SK-N-SH (cell line): ENCODE results near the gene ISCA1. TPM values are rescaled to one million over a fixed set of nuclear protein-coding genes. Genes with fewer than 3 reads are reported as not detected.

Source experiments
- CTCF ChIA-PET: fragments of 300-600, 350-600 bp; formaldehyde crosslinking; extraction: SDS; loops from one replicate; lab custom pipeline; 2021; lab: Yijun Ruan, JAX
- POLR2A ChIA-PET: fragments of 350-600 bp; sonication (Branson Sonifier 250); formaldehyde crosslinking; extraction: SDS; loops from one replicate; lab custom pipeline; 2020; ENCODE audit warnings: antibody characterized with exemption, inconsistent platforms; lab: Yijun Ruan, JAX
- DNase-seq: peaks from one replicate; pipeline ENCODE4 v3.0.0; 2012
- H2AFZ ChIP-seq: fragments of 200-600 bp; sonication (generic); 2 replicates; pipeline ENCODE4 v1.8.1; 2016; ENCODE audit warnings: antibody characterized with exemption, mild to moderate bottlenecking, low read depth
- H3F3A ChIP-seq: fragments of 200-600 bp; sonication (generic); replicated peaks from 2 replicates; pipeline ENCODE3; 2016; ENCODE audit warnings: antibody characterized with exemption, mild to moderate bottlenecking; ENCODE audit not compliant: insufficient read depth
- H3K27ac ChIP-seq, 2 experiments: fragments of 200-500 bp in 1 of 2; fragments of 200-600 bp in 1 of 2; sonication (Bioruptor generic) in 1 of 2; sonication (generic), shearing (Covaris generic) in 1 of 2; 2 replicates each; pipeline versions ENCODE4 v1.5.1 to v1.6.1; 2014 to 2016; ENCODE audit warnings: low read depth in 2 of 2, inconsistent platforms in 1 of 2, low read length in 1 of 2, mild to moderate bottlenecking in 1 of 2, mixed read lengths in 1 of 2
- H3K27me3 ChIP-seq: fragments of 200-600 bp; sonication (generic), shearing (Covaris generic); 2 replicates; pipeline ENCODE4 v1.6.1; 2016; ENCODE audit warnings: mixed run types; ENCODE audit not compliant: insufficient read depth
- H3K36me3 ChIP-seq, 2 experiments: fragments of 200-500 bp in 1 of 2; fragments of 200-600 bp in 1 of 2; sonication (Bioruptor generic) in 1 of 2; sonication (generic) in 1 of 2; replicated peaks in 1 of 2; 2 replicates each; pipeline versions ENCODE3 to v1.5.1; 2014 to 2016; ENCODE audit warnings: low read length in 1 of 2, mild to moderate bottlenecking in 1 of 2; ENCODE audit not compliant: insufficient read depth in 2 of 2, control insufficient read depth in 1 of 2
- H3K4me1 ChIP-seq, 2 experiments: fragments of 200-500 bp in 1 of 2; fragments of 200-600 bp in 1 of 2; sonication (Bioruptor generic) in 1 of 2; sonication (generic), shearing (Covaris generic) in 1 of 2; 2 replicates each; pipeline versions ENCODE4 v1.5.1 to v1.6.1; 2014 to 2016; ENCODE audit warnings: low read depth in 1 of 2, low read length in 1 of 2, mixed run types in 1 of 2; ENCODE audit not compliant: insufficient read depth in 2 of 2, control insufficient read depth in 1 of 2
- H3K4me2 ChIP-seq: fragments of 200-600 bp; sonication (generic), shearing (Covaris generic); 2 replicates; pipeline ENCODE4 v1.6.1; 2017; ENCODE audit warnings: mixed run types
- H3K4me3 ChIP-seq, 2 experiments: fragments of 200-500 bp in 1 of 2; fragments of 200-600 bp in 1 of 2; sonication (Bioruptor generic) in 1 of 2; sonication (generic), shearing (Covaris generic) in 1 of 2; 2 replicates each; pipeline versions ENCODE4 v1.5.1 to v1.8.1; 2014 to 2016; ENCODE audit warnings: low read depth in 2 of 2, inconsistent platforms in 1 of 2, low read length in 1 of 2, mild to moderate bottlenecking in 1 of 2, mixed read lengths in 1 of 2, moderate library complexity in 1 of 2
- H3K79me2 ChIP-seq: fragments of 200-600 bp; sonication (generic); 2 replicates; pipeline ENCODE4 v1.8.1; 2017; ENCODE audit warnings: mild to moderate bottlenecking; ENCODE audit not compliant: insufficient read depth
- H3K9ac ChIP-seq: fragments of 200-600 bp; sonication (generic); 2 replicates; pipeline ENCODE4 v1.6.1; 2017; ENCODE audit warnings: mixed run types
- H3K9me2 ChIP-seq: fragments of 200-600 bp; sonication (generic); 2 replicates; pipeline ENCODE4 v1.6.1; 2017; ENCODE audit warnings: mixed run types
- H3K9me3 ChIP-seq: fragments of 200-600 bp; sonication (generic); 2 replicates; pipeline ENCODE4 v1.6.1; 2017; ENCODE audit warnings: mixed run types, mild to moderate bottlenecking, moderate library complexity
- H4K20me1 ChIP-seq: fragments of 200-600 bp; sonication (generic); 2 replicates; pipeline ENCODE4 v1.6.1; 2017; ENCODE audit warnings: mild to moderate bottlenecking, mixed run types; ENCODE audit not compliant: insufficient read depth
- CHD2 ChIP-seq: fragments of 150-350 bp; IDR thresholded peaks from 2 replicates; pipeline ENCODE4 v1.6.1; 2018; ENCODE audit warnings: low read length; ENCODE audit not compliant: partially characterized antibody
- ELF1 ChIP-seq: IDR thresholded peaks from 2 replicates; pipeline ENCODE4 v1.4.0; 2012
- EZH2phosphoT487 ChIP-seq: fragments of 200-600 bp; sonication (generic); IDR thresholded peaks from 2 replicates; pipeline ENCODE4 v1.6.1; 2017; ENCODE audit warnings: low read depth, mixed run types, mild to moderate bottlenecking, antibody characterized with exemption, moderate library complexity, borderline replicate concordance
- FOXM1 ChIP-seq: IDR thresholded peaks from 2 replicates; pipeline ENCODE4 v1.4.0; 2012; ENCODE audit warnings: low read depth, mild to moderate bottlenecking
- MEF2A ChIP-seq: IDR thresholded peaks from 2 replicates; pipeline ENCODE4 v1.4.0; 2012; ENCODE audit warnings: low read depth, borderline replicate concordance
- MXI1 ChIP-seq: IDR thresholded peaks from 2 replicates; pipeline ENCODE4 v1.6.1; 2012; ENCODE audit warnings: mild to moderate bottlenecking, low read depth, low read length, improper control_type of control experiment
- NRF1 ChIP-seq: IDR thresholded peaks from 2 replicates; pipeline ENCODE4 v1.6.1; 2012; ENCODE audit warnings: low read depth, mild to moderate bottlenecking, low read length
- RAD21 ChIP-seq: IDR thresholded peaks from 2 replicates; pipeline ENCODE4 v1.6.1; 2012; ENCODE audit warnings: mild to moderate bottlenecking, low read length
- RCOR1 ChIP-seq: fragments of 150-350 bp; IDR thresholded peaks from 2 replicates; pipeline ENCODE4 v1.6.1; 2017; ENCODE audit warnings: antibody characterized with exemption, low read length
- REST ChIP-seq: IDR thresholded peaks from 2 replicates; pipeline ENCODE4 v1.6.1; 2012; ENCODE audit warnings: mild to moderate bottlenecking, low read depth, low read length, moderate library complexity
- TAF1 ChIP-seq: IDR thresholded peaks from 2 replicates; pipeline ENCODE4 v1.6.1; 2012; ENCODE audit warnings: low read depth, mild to moderate bottlenecking, low read length, moderate library complexity, borderline replicate concordance
- YY1 ChIP-seq: IDR thresholded peaks from 2 replicates; pipeline ENCODE4 v1.4.0; 2012; ENCODE audit warnings: low read depth, mild to moderate bottlenecking
- WGBS: methylation state at CpG from one replicate; pipeline ENCODE4 v1.1.6; 2017; ENCODE audit warnings: low lambda C conversion rate; 5-methylcytosine and 5-hydroxymethylcytosine counted together
- polyA plus RNA-seq, 3 experiments: library from polyadenylated mRNA; depleted of rRNA; stranded (reverse); fragments of >200 nt; gene quantifications; 2 replicates each; pipeline ENCODE4 v1.2.3, GENCODE V29; 2012
- TF ChIP-seq, protein P1 (sequence below): fragments of 200-600 bp; sonication (generic); IDR thresholded peaks from 2 replicates; pipeline ENCODE4 v1.6.1; 2017; ENCODE audit warnings: antibody characterized with exemption, mild to moderate bottlenecking, moderate library complexity
- TF ChIP-seq, protein P2 (sequence below): IDR thresholded peaks from 2 replicates; pipeline ENCODE4 v1.4.0; 2012; ENCODE audit warnings: low read depth, borderline replicate concordance

ISCA1 gene
- polyA plus RNA-seq, 1 of the 3 experiments (the other 2 are of a cell fraction), result 10.9 TPM

- Histone ChIP-seq H3K27ac (no peak overlapping the region), H3K36me3 (peaks cover 69 to 75% of the 10 kb centered on the region in 2 experiments), H3K4me1 (no peaks in the 10 kb centered on the region), H3K4me2 (no peak overlapping the region), H2AFZ (no peak overlapping the region), H3K27me3 (no peaks in the 10 kb centered on the region), H3K4me3 (no peak overlapping the region), H3K9me3 (no peaks in the 10 kb centered on the region), H4K20me1 (no peaks in the 10 kb centered on the region), H3F3A (peaks cover 3% of the 10 kb centered on the region), H3K9me2 (no peaks in the 10 kb centered on the region), H3K79me2 (no peaks in the 10 kb centered on the region), H3K9ac (no peak overlapping the region)
- DNase-seq, result no peak
- ChIA-PET POLR2A (no interaction called here), CTCF (no interaction called here)
- 93% methylated on average over 3 of the region's 3 CpGs for WGBS
- no peak for TF ChIP-seq MEF2A
Observed at GRCh38 chr9:86326536-86326935, 44.2 kb upstream of the ISCA1 start.

GRCh38 chr9:86324901-86325300 is 42.6 kb upstream of the ISCA1 start:
- Histone ChIP-seq H3K4me3 (no peak overlapping the region), H4K20me1 (no peaks in the 10 kb centered on the region), H3K27ac (no peak overlapping the region), H3F3A (peaks cover 3% of the 10 kb centered on the region), H3K9me2 (no peaks in the 10 kb centered on the region), H2AFZ (no peak overlapping the region), H3K4me1 (no peaks in the 10 kb centered on the region), H3K9me3 (no peaks in the 10 kb centered on the region), H3K4me2 (no peak overlapping the region), H3K79me2 (no peaks in the 10 kb centered on the region), H3K36me3 (peaks cover 76 to 77% of the 10 kb centered on the region in 2 experiments), H3K27me3 (no peaks in the 10 kb centered on the region), H3K9ac (no peak overlapping the region)
- ChIA-PET CTCF (interaction anchor here (1.2 kb wide), 1 partner anchor 9 kb away, joined by 3 read pairs; no protein-coding TSS in a partner anchor), POLR2A (no interaction called here)
- no peak for TF ChIP-seq MXI1
- TF ChIP-seq YY1, result no peak
- TF ChIP-seq CHD2, result no peak
- TF ChIP-seq RAD21, result no peak
- TF ChIP-seq TAF1, result no peak
- TF ChIP-seq REST, result no peak
- TF ChIP-seq FOXM1, result no peak
- DNase-seq, result no peak
- WGBS, result 95% methylated on average over 1 of the region's 1 CpG

DNA sequence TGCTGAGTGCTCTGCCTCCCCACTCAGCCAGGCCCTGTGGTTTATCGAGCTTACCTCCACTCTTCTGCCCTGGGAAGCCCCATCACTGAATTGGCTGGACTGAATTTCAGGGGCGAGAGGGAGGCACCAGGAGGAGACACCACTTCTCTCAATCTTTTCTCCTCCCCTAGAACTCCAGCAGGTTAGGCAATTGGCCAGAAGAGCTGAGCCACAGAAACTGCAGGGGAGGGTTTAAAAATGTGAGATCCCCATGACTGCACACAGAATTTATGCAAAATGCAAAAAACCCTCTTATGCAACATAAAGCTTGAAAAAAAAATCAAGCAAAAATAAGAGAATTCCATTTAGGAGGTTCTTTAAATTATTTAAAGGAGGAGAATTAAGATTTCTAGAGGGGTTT is 42.0 kb upstream of the ISCA1 start:
- ChIA-PET POLR2A (no interaction called here), CTCF (interaction anchor here (1.2 kb wide), 1 partner anchor 8 kb away, joined by 3 read pairs; no protein-coding TSS in a partner anchor)
- Histone ChIP-seq H3K36me3 (peaks cover 80% of the 10 kb centered on the region in 2 experiments), H3F3A (peaks cover 3% of the 10 kb centered on the region), H3K27ac (no peak overlapping the region), H2AFZ (no peak overlapping the region), H3K4me3 (no peak overlapping the region), H3K27me3 (no peaks in the 10 kb centered on the region), H3K79me2 (no peaks in the 10 kb centered on the region), H3K9me2 (no peaks in the 10 kb centered on the region), H4K20me1 (no peaks in the 10 kb centered on the region), H3K9ac (no peak overlapping the region), H3K4me1 (no peaks in the 10 kb centered on the region), H3K4me2 (no peak overlapping the region), H3K9me3 (no peaks in the 10 kb centered on the region)
- WGBS, result 100% methylated on average over 2 of the region's 2 CpGs
- no peak for DNase-seq
- TF ChIP-seq RCOR1 (no peak), ELF1 (no peak), EZH2phosphoT487 (no peak), MEF2A (no peak), NRF1 (no peak)
- TF ChIP-seq, protein P1, sequence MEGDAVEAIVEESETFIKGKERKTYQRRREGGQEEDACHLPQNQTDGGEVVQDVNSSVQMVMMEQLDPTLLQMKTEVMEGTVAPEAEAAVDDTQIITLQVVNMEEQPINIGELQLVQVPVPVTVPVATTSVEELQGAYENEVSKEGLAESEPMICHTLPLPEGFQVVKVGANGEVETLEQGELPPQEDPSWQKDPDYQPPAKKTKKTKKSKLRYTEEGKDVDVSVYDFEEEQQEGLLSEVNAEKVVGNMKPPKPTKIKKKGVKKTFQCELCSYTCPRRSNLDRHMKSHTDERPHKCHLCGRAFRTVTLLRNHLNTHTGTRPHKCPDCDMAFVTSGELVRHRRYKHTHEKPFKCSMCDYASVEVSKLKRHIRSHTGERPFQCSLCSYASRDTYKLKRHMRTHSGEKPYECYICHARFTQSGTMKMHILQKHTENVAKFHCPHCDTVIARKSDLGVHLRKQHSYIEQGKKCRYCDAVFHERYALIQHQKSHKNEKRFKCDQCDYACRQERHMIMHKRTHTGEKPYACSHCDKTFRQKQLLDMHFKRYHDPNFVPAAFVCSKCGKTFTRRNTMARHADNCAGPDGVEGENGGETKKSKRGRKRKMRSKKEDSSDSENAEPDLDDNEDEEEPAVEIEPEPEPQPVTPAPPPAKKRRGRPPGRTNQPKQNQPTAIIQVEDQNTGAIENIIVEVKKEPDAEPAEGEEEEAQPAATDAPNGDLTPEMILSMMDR, result no peak
- TF ChIP-seq, protein P2, sequence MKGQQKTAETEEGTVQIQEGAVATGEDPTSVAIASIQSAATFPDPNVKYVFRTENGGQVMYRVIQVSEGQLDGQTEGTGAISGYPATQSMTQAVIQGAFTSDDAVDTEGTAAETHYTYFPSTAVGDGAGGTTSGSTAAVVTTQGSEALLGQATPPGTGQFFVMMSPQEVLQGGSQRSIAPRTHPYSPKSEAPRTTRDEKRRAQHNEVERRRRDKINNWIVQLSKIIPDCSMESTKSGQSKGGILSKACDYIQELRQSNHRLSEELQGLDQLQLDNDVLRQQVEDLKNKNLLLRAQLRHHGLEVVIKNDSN, result no peak
